ENCODE results near the gene PNMA6A.

DNA sequence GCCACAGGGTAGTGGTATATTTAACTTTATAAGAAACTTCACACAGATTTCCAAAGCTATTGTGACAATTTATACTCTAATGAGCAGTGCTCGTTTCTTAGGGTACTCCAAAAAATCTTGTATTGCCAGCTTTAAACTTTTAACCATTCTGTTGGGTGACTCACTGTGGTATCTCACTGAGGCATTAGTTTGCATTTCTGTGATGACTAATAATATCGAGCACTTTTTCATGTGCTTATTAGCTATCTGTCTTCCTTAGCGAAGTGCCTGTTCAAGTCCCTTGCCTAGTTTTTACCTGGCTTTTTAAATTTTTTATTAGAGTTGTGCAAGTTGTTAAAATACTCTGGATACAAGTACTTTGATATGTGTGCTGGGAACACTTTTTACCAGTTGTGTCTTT, 10.5 kb upstream of the PNMA6A start:
- no peak for TF ChIP-seq ZNF280B (CRISPR knock-in tag; IDR thresholded peaks at IDR 0.05)
- TF ChIP-seq POLR2A (conservative IDR thresholded peaks at IDR 0.05) = no peak
- no peak for TF ChIP-seq ZMIZ1 (IDR thresholded peaks at IDR 0.05; ENCODE audit: low read depth in 2 of 2, low read length in 2 of 2)
